ENCODE measurements around the gene TSPAN33. TPM values are rescaled to one million over a fixed set of nuclear protein-coding genes. Genes with fewer than 3 reads are reported as not detected.

TSPAN33 gene
- total and polyA plus RNA-seq, 4 donors = 3.3 to 8.2 (median 5.9) TPM

- no peak for ATAC-seq (ENCODE audit: insufficient read depth, low FRiP score)
Observed at GRCh38 chr7:129100827-129101166, 43.7 kb upstream of the TSPAN33 start.

GRCh38 chr7:129101746-129102145 is 42.8 kb upstream of the TSPAN33 start:
- Histone ChIP-seq H3K9ac (ENCODE audit: insufficient read depth in 1 of 2, low read length in 2 of 2) (no peak overlapping the region), H3K27ac (ENCODE audit: low read depth in 1 of 2, low read length in 1 of 2) (no peak overlapping the region), H3K4me1 (ENCODE audit: control insufficient read depth in 5 of 5, insufficient read depth in 5 of 5, low read length in 5 of 5) (peaks cover 0 to 3% (median 0%) of the 10 kb centered on the region in 5 donors), H3K27me3 (ENCODE audit: control insufficient read depth in 3 of 3, insufficient read depth in 3 of 3, low read length in 2 of 3) (peaks cover 0 to 3% (median 0%) of the 10 kb centered on the region in 3 donors), H3K36me3 (ENCODE audit: control insufficient read depth in 4 of 4, insufficient read depth in 4 of 4, low read length in 4 of 4) (no peaks in the 10 kb centered on the region), H3K9me3 (ENCODE audit: control insufficient read depth in 4 of 4, insufficient read depth in 3 of 4, low read length in 3 of 4) (no peaks in the 10 kb centered on the region), H3K4me3 (no peak overlapping the region)
- DNase-seq = no peak
- ATAC-seq (ENCODE audit: insufficient read depth, low FRiP score) = no peak
- 89 to 94% methylated on average over 6 of the region's 6 CpGs for WGBS, 2 donors
- TF ChIP-seq CTCF (IDR thresholded peaks at IDR 0.05; ENCODE audit: control extremely low read depth, extremely low read depth) = no peak

More at GRCh38 chr7:129100827-129101166, 43.7 kb upstream of the TSPAN33 start:
- H3K27ac ChIP-seq (ENCODE audit: low read depth in 1 of 2, low read length in 1 of 2) = no peak overlapping the region
- no peak overlapping the region for H3K4me3 ChIP-seq
- no peaks in the 10 kb centered on the region for H3K36me3 ChIP-seq (ENCODE audit: control insufficient read depth in 4 of 4, insufficient read depth in 4 of 4, low read length in 4 of 4)
- peak in 1 of 3 donors; percentile 6 for DNase-seq
- 52 to 74% methylated on average over 2 of the region's 2 CpGs for WGBS, 2 donors
- peaks cover 0 to 3% (median 0%) of the 10 kb centered on the region in 5 donors for H3K4me1 ChIP-seq (ENCODE audit: control insufficient read depth in 5 of 5, insufficient read depth in 5 of 5, low read length in 5 of 5)
- no peaks in the 10 kb centered on the region for H3K9me3 ChIP-seq (ENCODE audit: control insufficient read depth in 4 of 4, insufficient read depth in 3 of 4, low read length in 3 of 4)
- H3K27me3 ChIP-seq (ENCODE audit: control insufficient read depth in 3 of 3, insufficient read depth in 3 of 3, low read length in 2 of 3) = peaks cover 0 to 2% (median 0%) of the 10 kb centered on the region in 3 donors
- H3K9ac ChIP-seq (ENCODE audit: insufficient read depth in 1 of 2, low read length in 2 of 2) = no peak overlapping the region
- no peak for TF ChIP-seq CTCF (IDR thresholded peaks at IDR 0.05; ENCODE audit: control extremely low read depth, extremely low read depth)

- no peak for TF ChIP-seq CTCF (IDR thresholded peaks at IDR 0.05; ENCODE audit: control extremely low read depth, extremely low read depth)
- Histone ChIP-seq H3K9me3 (ENCODE audit: control insufficient read depth in 4 of 4, insufficient read depth in 3 of 4, low read length in 3 of 4) (no peaks in the 10 kb centered on the region), H3K27me3 (ENCODE audit: control insufficient read depth in 3 of 3, insufficient read depth in 3 of 3, low read length in 2 of 3) (peaks cover 0 to 3% (median 0%) of the 10 kb centered on the region in 3 donors), H3K27ac (ENCODE audit: low read depth in 1 of 2, low read length in 1 of 2) (no peak overlapping the region), H3K4me1 (ENCODE audit: control insufficient read depth in 5 of 5, insufficient read depth in 5 of 5, low read length in 5 of 5) (peaks cover 0 to 3% (median 0%) of the 10 kb centered on the region in 5 donors), H3K9ac (ENCODE audit: insufficient read depth in 1 of 2, low read length in 2 of 2) (no peak overlapping the region), H3K4me3 (no peak overlapping the region), H3K36me3 (ENCODE audit: control insufficient read depth in 4 of 4, insufficient read depth in 4 of 4, low read length in 4 of 4) (no peaks in the 10 kb centered on the region)
- DNase-seq (no peak), ATAC-seq (ENCODE audit: insufficient read depth, low FRiP score) (no peak)
- 92 to 97% methylated on average over 4 of the region's 4 CpGs for WGBS, 2 donors
Observed at GRCh38 chr7:129103561-129104324, 40.8 kb upstream of the TSPAN33 start.

Measured in lung (tissue), 12 donors.